AG09319 (cell line): ENCODE data around the gene PPEF1.

Source experiments
- DNase-seq: peaks from one replicate; pipeline ENCODE4 v3.0.0-alpha.2; 2010; ENCODE audit warnings: low read depth; ENCODE audit errors: extremely low read depth
- CTCF ChIP-seq: IDR thresholded peaks from 2 replicates; pipeline ENCODE4 v1.5.1; 2011; ENCODE audit warnings: low read depth, mild to moderate bottlenecking, inconsistent platforms, low read length, moderate library complexity

The PPEF1 gene, protein sequence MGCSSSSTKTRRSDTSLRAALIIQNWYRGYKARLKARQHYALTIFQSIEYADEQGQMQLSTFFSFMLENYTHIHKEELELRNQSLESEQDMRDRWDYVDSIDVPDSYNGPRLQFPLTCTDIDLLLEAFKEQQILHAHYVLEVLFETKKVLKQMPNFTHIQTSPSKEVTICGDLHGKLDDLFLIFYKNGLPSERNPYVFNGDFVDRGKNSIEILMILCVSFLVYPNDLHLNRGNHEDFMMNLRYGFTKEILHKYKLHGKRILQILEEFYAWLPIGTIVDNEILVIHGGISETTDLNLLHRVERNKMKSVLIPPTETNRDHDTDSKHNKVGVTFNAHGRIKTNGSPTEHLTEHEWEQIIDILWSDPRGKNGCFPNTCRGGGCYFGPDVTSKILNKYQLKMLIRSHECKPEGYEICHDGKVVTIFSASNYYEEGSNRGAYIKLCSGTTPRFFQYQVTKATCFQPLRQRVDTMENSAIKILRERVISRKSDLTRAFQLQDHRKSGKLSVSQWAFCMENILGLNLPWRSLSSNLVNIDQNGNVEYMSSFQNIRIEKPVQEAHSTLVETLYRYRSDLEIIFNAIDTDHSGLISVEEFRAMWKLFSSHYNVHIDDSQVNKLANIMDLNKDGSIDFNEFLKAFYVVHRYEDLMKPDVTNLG

GRCh38 chrX:18707426-18708049 lies at the start of gene PPEF1:
Gene PPEF1, plus strand, starts transcription at chrX:18707645. Its CDS starts 136 bp downstream, at chrX:18707781.
- DNase-seq, result no peak
- no peak for TF ChIP-seq CTCF

GRCh38 chrX:18661273-18661672 lies 46.2 kb upstream of the PPEF1 start:
- DNase-seq, result no peak
- TF ChIP-seq CTCF, result no peak

DNA sequence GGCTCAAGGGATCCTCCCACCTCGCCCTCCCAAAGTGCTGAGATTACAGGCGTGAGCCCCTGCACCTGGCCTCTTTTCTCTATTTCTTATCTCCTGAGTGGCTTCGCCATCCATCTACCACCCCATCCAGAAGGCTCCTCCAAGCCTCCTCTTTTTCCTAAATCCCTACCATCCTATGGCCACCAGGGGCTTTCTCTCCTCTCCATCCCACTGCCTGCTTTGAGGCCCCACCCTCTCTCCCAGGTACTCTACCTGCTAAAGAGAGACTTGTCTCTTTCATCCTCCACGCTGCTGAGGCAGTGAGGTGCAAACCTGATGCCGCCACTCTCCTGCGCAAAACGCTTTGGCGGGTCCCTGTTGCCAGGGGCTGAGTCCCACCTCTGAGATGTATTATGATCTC lies 42.5 kb upstream of the PPEF1 start:
- DNase-seq, result no peak
- TF ChIP-seq CTCF, result no peak

DNA sequence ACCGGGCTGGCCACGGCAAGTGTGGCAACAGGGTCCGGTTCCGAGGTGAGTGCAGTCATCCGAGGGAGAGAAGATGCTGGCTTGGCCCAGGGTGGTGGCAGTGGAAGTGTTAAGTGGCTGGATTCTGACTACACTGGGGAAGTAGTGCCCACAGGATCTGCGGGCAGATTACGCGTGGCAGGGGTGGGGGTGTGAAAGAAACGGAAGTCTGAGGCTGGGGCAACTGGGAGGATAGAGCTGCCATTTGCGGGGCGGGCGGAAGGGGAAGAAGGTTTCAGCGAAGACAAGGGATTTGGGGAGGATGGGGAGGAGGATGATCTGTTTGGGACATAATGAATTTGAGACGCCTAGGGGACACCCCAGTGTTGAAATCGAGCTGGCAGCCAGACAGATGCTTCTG lies 40.8 kb upstream of the PPEF1 start:
- DNase-seq, result no peak

GRCh38 chrX:18668071-18668835 lies 39.2 kb upstream of the PPEF1 start:
- DNase-seq, result no peak
- no peak for TF ChIP-seq CTCF

More for the DNA sequence above, 40.8 kb upstream of the PPEF1 start:
- TF ChIP-seq CTCF, result no peak

DNA sequence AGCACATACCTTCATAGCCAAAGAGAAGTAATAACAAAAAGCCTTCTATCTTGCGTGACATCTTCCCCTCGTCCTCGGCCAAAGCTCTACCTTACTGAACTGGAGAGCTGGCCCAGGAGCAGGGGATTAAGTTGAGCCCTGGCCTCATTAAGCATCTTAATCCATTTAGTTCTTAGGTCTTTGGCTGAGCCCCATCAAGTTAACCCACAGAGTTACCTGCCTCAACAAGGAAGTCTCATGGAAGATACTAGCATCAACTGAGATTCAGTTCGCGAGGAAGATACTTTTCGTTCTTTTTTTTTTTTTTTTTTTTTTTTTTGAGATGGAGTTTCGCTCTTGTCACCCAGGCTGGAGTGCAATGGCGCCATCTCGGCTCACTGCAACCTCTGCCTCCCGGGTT lies 35.4 kb upstream of the PPEF1 start, which contains the start of gene RS1:
RS1 (minus strand) TSS at position 101 of the 400 bp plus-strand sequence; CDS start at position 61, 40 bp downstream.
- no peak for TF ChIP-seq CTCF
- DNase-seq, result no peak
